ENCODE measurements around the gene MCRS1.

DNA sequence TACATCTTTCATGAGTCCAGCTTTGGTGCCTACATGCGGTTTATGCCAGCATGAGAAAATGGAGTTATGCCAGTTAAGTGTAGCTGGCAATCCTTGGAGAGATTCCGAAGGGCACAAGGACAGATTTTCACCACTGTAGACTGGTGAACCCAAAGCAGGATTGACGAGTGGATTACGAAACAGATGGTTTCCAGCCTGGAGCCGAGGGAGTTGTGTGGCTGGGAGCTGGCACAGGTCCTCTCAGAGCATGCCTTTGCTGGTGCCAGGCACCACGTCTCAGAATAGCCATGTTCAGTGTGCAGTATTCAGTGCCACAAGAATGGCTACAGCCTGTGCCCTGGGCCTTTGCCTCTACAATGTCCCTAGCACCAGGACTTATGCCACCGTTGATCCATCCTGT lies 15.9 kb downstream of the MCRS1 start:
- no peak for TF ChIP-seq POLR2A (IDR thresholded peaks at IDR 0.05; ENCODE audit: low read depth, low read length)
- TF ChIP-seq POLR2AphosphoS5 (IDR thresholded peaks at IDR 0.05; ENCODE audit: low read depth, low read length): no peak
- no peak for TF ChIP-seq TAF1 (IDR thresholded peaks at IDR 0.05; ENCODE audit: borderline replicate concordance, low read depth, low read length)

Measured in GM12892 (cell line).